H1 (cell line): Measurements from ENCODE around the gene LAMA3. TPM values are rescaled to one million over a fixed set of nuclear protein-coding genes. Genes with fewer than 3 reads are reported as not detected.

ENCODE experiments used
- CTCF ChIA-PET: fragments of 300-600 bp; sonication (Branson Sonifier 250); formaldehyde crosslinking; loops from one replicate; lab custom pipeline; 2021; ENCODE audit not compliant: partially characterized antibody; lab: Charles Lee
- POLR2A ChIA-PET: fragments of 300-600 bp; sonication (Branson Sonifier 250); formaldehyde crosslinking; loops from one replicate; lab custom pipeline; 2021; ENCODE audit warnings: inconsistent platforms; ENCODE audit not compliant: partially characterized antibody; lab: Charles Lee
- DNase-seq, 2 experiments: peaks; one replicate each; pipeline versions ENCODE4 v3.0.0 to v3.0.0-alpha.2; 2010 to 2022; ENCODE audit warnings: low spot score in 2 of 2, low read depth in 1 of 2, mixed read lengths in 1 of 2
- FAIRE-seq: peaks from 2 replicates; lab custom pipeline; 2011; peaks lifted over from hg19 to GRCh38; lab: Jason Lieb, UNC
- H2AFZ ChIP-seq: 2 replicates; pipeline ENCODE4 v1.8.1; 2012; ENCODE audit warnings: low read length, inconsistent platforms
- H2AK5ac ChIP-seq: 2 replicates; pipeline ENCODE4 v1.6.1; 2013; ENCODE audit warnings: low read depth, low read length
- H2BK120ac ChIP-seq: replicated peaks from 2 replicates; pipeline ENCODE3; 2013; ENCODE audit warnings: low read depth, low read length, inconsistent platforms
- H2BK12ac ChIP-seq: 2 replicates; pipeline ENCODE4 v1.6.1; 2013; ENCODE audit warnings: low read depth, low read length
- H2BK15ac ChIP-seq: 2 replicates; pipeline ENCODE4 v1.6.1; 2013; ENCODE audit warnings: low read length
- H2BK20ac ChIP-seq: 2 replicates; pipeline ENCODE4 v1.6.1; 2013; ENCODE audit warnings: low read length
- H2BK5ac ChIP-seq: 2 replicates; pipeline ENCODE4 v1.6.1; 2013; ENCODE audit warnings: low read depth, low read length
- H3K14ac ChIP-seq: 2 replicates; pipeline ENCODE4 v1.6.1; 2013; ENCODE audit warnings: inconsistent platforms; ENCODE audit not compliant: insufficient read length
- H3K18ac ChIP-seq: 2 replicates; pipeline ENCODE4 v1.6.1; 2013; ENCODE audit warnings: low read length; ENCODE audit errors: extremely low read depth
- H3K23ac ChIP-seq: 2 replicates; pipeline ENCODE4 v1.6.1; 2013; ENCODE audit warnings: inconsistent platforms; ENCODE audit not compliant: insufficient read length
- H3K23me2 ChIP-seq: 2 replicates; pipeline ENCODE4 v1.6.1; 2013; ENCODE audit warnings: low read depth, low read length
- H3K27ac ChIP-seq: 2 replicates; pipeline ENCODE4 v1.6.1; 2011; ENCODE audit warnings: low read depth, low read length, inconsistent platforms
- H3K27me3 ChIP-seq, 4 experiments: replicated peaks in 1 of 4; 1 replicate in 1 of 4; 2 replicates in 3 of 4; pipeline versions ENCODE4 v1.6.1 to v1.8.1; 2011 to 2013; ENCODE audit warnings: low read length in 3 of 4, mild to moderate bottlenecking in 3 of 4, inconsistent platforms in 2 of 4, mixed read lengths in 2 of 4, moderate library complexity in 1 of 4; ENCODE audit not compliant: control insufficient read depth in 3 of 4, insufficient read depth in 3 of 4; ENCODE audit errors: extremely low read depth in 1 of 4
- H3K36me3 ChIP-seq, 4 experiments: 2 replicates each; pipeline versions ENCODE4 v1.6.1 to v1.8.1; 2011 to 2013; ENCODE audit warnings: mild to moderate bottlenecking in 4 of 4, low read length in 3 of 4, moderate library complexity in 2 of 4, control low read depth in 1 of 4, inconsistent platforms in 1 of 4; ENCODE audit not compliant: insufficient read depth in 4 of 4, control insufficient read depth in 2 of 4
- H3K4ac ChIP-seq: replicated peaks from 2 replicates; pipeline ENCODE3; 2013; ENCODE audit warnings: low read length, low read depth, mixed read lengths, inconsistent platforms; ENCODE audit not compliant: insufficient read length
- H3K4me1 ChIP-seq, 4 experiments: replicated peaks in 1 of 4; 1 replicate in 1 of 4; 2 replicates in 3 of 4; pipeline versions ENCODE4 v1.6.1 to v1.8.1; 2011 to 2013; ENCODE audit warnings: low read length in 3 of 4, inconsistent platforms in 2 of 4, mixed read lengths in 1 of 4; ENCODE audit not compliant: insufficient read depth in 4 of 4, control insufficient read depth in 3 of 4
- H3K4me2 ChIP-seq, 2 experiments: 2 replicates each; pipeline versions ENCODE4 v1.6.1 to v1.8.1; 2011 to 2013; ENCODE audit warnings: low read depth in 2 of 2, low read length in 2 of 2, control low read depth in 1 of 2, inconsistent platforms in 1 of 2, mild to moderate bottlenecking in 1 of 2; ENCODE audit not compliant: insufficient read depth in 1 of 2
- H3K4me3 ChIP-seq, 4 experiments: fragments of 200-600, 300-600 bp in 1 of 4; sonication (generic), shearing (Covaris generic), sonication (Bioruptor Twin) in 1 of 4; 2 replicates each; pipeline versions ENCODE4 v1.5.1 to v1.8.1; 2011 to 2016; ENCODE audit warnings: low read length in 4 of 4, low read depth in 3 of 4, control low read depth in 2 of 4, inconsistent platforms in 2 of 4, mild to moderate bottlenecking in 2 of 4, mixed read lengths in 1 of 4, moderate library complexity in 1 of 4; ENCODE audit not compliant: insufficient read depth in 2 of 4; ENCODE audit errors: extremely low read depth in 1 of 4
- H3K56ac ChIP-seq: replicated peaks from 2 replicates; pipeline ENCODE3; 2013; ENCODE audit warnings: low read depth, mild to moderate bottlenecking, mixed read lengths, low read length, inconsistent platforms; ENCODE audit not compliant: insufficient read length
- H3K79me1 ChIP-seq: 2 replicates; pipeline ENCODE4 v1.6.1; 2013; ENCODE audit warnings: low read depth, low read length, control low read depth
- H3K79me2 ChIP-seq, 2 experiments: 2 replicates each; pipeline versions ENCODE4 v1.6.1 to v1.8.1; 2012 to 2013; ENCODE audit warnings: low read length in 2 of 2, mild to moderate bottlenecking in 2 of 2, inconsistent platforms in 1 of 2; ENCODE audit not compliant: insufficient read depth in 2 of 2, control insufficient read depth in 1 of 2
- H3K9ac ChIP-seq, 4 experiments: replicated peaks in 1 of 4; 1 replicate in 1 of 4; 2 replicates in 3 of 4; pipeline versions ENCODE4 v1.6.1 to v1.8.1; 2011 to 2013; ENCODE audit warnings: low read depth in 3 of 4, low read length in 3 of 4, control low read depth in 2 of 4, mild to moderate bottlenecking in 2 of 4, moderate library complexity in 2 of 4, inconsistent platforms in 1 of 4; ENCODE audit errors: extremely low read depth in 1 of 4
- H3K9me3 ChIP-seq, 2 experiments: 2 replicates each; pipeline versions ENCODE4 v1.6.1 to v1.8.1; 2012 to 2013; ENCODE audit warnings: mild to moderate bottlenecking in 2 of 2, moderate library complexity in 2 of 2, control low read depth in 1 of 2, inconsistent platforms in 1 of 2, low read depth in 1 of 2, low read length in 1 of 2, mixed read lengths in 1 of 2; ENCODE audit not compliant: insufficient read depth in 2 of 2
- H4K20me1 ChIP-seq, 2 experiments: replicated peaks in 1 of 2; 2 replicates each; pipeline versions ENCODE3 to v1.8.1; 2011 to 2013; ENCODE audit warnings: inconsistent platforms in 2 of 2, low read length in 2 of 2, mild to moderate bottlenecking in 1 of 2; ENCODE audit not compliant: insufficient read depth in 2 of 2, control insufficient read depth in 1 of 2
- H4K5ac ChIP-seq: 2 replicates; pipeline ENCODE4 v1.6.1; 2013; ENCODE audit warnings: low read length, low read depth, mixed read lengths, inconsistent platforms; ENCODE audit not compliant: insufficient read length
- H4K8ac ChIP-seq: 2 replicates; pipeline ENCODE4 v1.8.0; 2013; ENCODE audit warnings: mild to moderate bottlenecking, moderate library complexity, low read length, inconsistent platforms; ENCODE audit not compliant: insufficient read depth; ENCODE audit errors: extremely low read depth
- H4K91ac ChIP-seq: replicated peaks from 2 replicates; pipeline ENCODE3; 2013; ENCODE audit warnings: low read length, mixed read lengths, inconsistent platforms; ENCODE audit not compliant: insufficient read length
- EZH2 ChIP-seq: fragments of 200-600 bp; sonication (generic); IDR thresholded peaks from 2 replicates; pipeline ENCODE4 v1.7.1; 2012; ENCODE audit warnings: low read depth, mild to moderate bottlenecking, moderate library complexity, low read length, inconsistent platforms; ENCODE audit not compliant: severe bottlenecking
- GTF2F1 ChIP-seq: IDR thresholded peaks from 2 replicates; pipeline ENCODE4 v1.6.1; 2012; ENCODE audit warnings: low read depth, low read length, improper control_type of control experiment, borderline replicate concordance
- HDAC2 ChIP-seq, 2 experiments: fragments of 300-600 bp in 1 of 2; sonication (generic) in 1 of 2; IDR thresholded peaks; 2 replicates each; pipeline ENCODE4 v1.6.1; 2011 to 2012; ENCODE audit warnings: low read depth in 2 of 2, low read length in 2 of 2, mild to moderate bottlenecking in 2 of 2, moderate library complexity in 2 of 2, borderline replicate concordance in 1 of 2, inconsistent platforms in 1 of 2
- JUN ChIP-seq: IDR thresholded peaks from 2 replicates; pipeline ENCODE4 v1.6.1; 2011; ENCODE audit warnings: low read depth, mild to moderate bottlenecking, improper control_type of control experiment, low read length
- NANOG ChIP-seq: IDR thresholded peaks from 2 replicates; pipeline ENCODE4 v1.6.1; 2011; ENCODE audit warnings: low read length, low read depth, mild to moderate bottlenecking, inconsistent platforms; ENCODE audit not compliant: insufficient read depth, poor library complexity, severe bottlenecking
- TAF7 ChIP-seq: optimal IDR thresholded peaks from 2 replicates; pipeline ENCODE3; 2011; ENCODE audit warnings: low read depth, mild to moderate bottlenecking, inconsistent platforms, low read length, moderate library complexity, borderline replicate concordance
- TEAD4 ChIP-seq: IDR thresholded peaks from 2 replicates; pipeline ENCODE4 v1.6.1; 2012; ENCODE audit warnings: low read depth, low read length, inconsistent platforms, mixed read lengths
- WGBS, 2 experiments: shearing (Covaris generic) in 1 of 2; methylation state at CpG; one replicate each; pipeline versions ENCODE4 v1.1.6 to v1.1.7; 2013 to 2015; ENCODE audit warnings: low lambda C conversion rate in 2 of 2, mixed read lengths in 2 of 2, inconsistent platforms in 1 of 2, low coverage in 1 of 2, missing lambda C conversion rate in 1 of 2; ENCODE audit not compliant: insufficient replicate concordance in 2 of 2, insufficient coverage in 1 of 2, insufficient read length in 1 of 2; ENCODE audit errors: extremely low coverage in 1 of 2, missing lambda C conversion rate in 1 of 2; 5-methylcytosine and 5-hydroxymethylcytosine counted together
- polyA plus RNA-seq, 7 experiments: library from polyadenylated mRNA; depleted of rRNA in 3 of 7; stranded (reverse) in 5 of 7; unstranded in 2 of 7; fragments of >200 nt in 5 of 7; fragments of 200-250 nt in 2 of 7; gene quantifications; 1 replicate in 5 of 7; 2 replicates in 1 of 7; 4 replicates in 1 of 7; pipeline versions ENCODE4 v1.2.1 to v1.2.3, GENCODE V29; 2011 to 2013; ENCODE audit warnings: missing spikeins in 2 of 7, mixed read lengths in 2 of 7
- total RNA-seq: library from RNA; stranded (reverse); fragmentation: NEBNext Ultra II Directional; extraction: Animal tissue kit (Norgen Biotek cat#: 25700); gene quantifications from 2 replicates; pipeline ENCODE4 v1.2.1, GENCODE V29; 2021
- TF ChIP-seq, protein P1 (sequence below): IDR thresholded peaks from 2 replicates; pipeline ENCODE4 v1.6.1; 2012; ENCODE audit warnings: inconsistent platforms

LAMA3 gene
- total and polyA plus RNA-seq, 2 of the 8 experiments (the other 6 are each of a cell fraction or from before 2014, with no cell fraction given), result 0.76 to 5.0 TPM

- Histone ChIP-seq H2AFZ (no peak overlapping the region), H2AK5ac (0 out of 2 replicates have a peak overlapping the region, but pooled peaks have one; percentile 58), H3K23ac (no peak overlapping the region), H3K4ac (no peak overlapping the region), H3K18ac (no peak overlapping the region), H3K4me1 (peaks cover 0 to 2% (median 1%) of the 10 kb centered on the region in 4 experiments; a peak in 4 of 7 replicates), H3K4me3 (no peak overlapping the region), H4K5ac (no peak overlapping the region), H3K56ac (no peak overlapping the region), H3K4me2 (no peak overlapping the region), H3K27me3 (no peaks in the 10 kb centered on the region), H2BK120ac (no peak overlapping the region), H3K14ac (no peak overlapping the region), H3K27ac (no peak overlapping the region), H4K8ac (no peak overlapping the region), H3K9ac (no peak overlapping the region), H4K20me1 (no peaks in the 10 kb centered on the region), H3K9me3 (no peaks in the 10 kb centered on the region), H2BK20ac (no peak overlapping the region), H3K79me1 (no peaks in the 10 kb centered on the region), H3K23me2 (no peaks in the 10 kb centered on the region; the same call in 1 of the 2 replicates), H3K79me2 (no peaks in the 10 kb centered on the region), H2BK15ac (no peak overlapping the region), H2BK12ac (no peak overlapping the region), H3K36me3 (no peaks in the 10 kb centered on the region), H4K91ac (no peak overlapping the region), H2BK5ac (no peak overlapping the region)
- ChIA-PET CTCF (interaction anchor here (1.3 kb wide), 1 partner anchor 18 kb away, joined by 3 read pairs; no protein-coding TSS in a partner anchor), POLR2A (interaction anchor here (0.6 kb wide), 1 partner anchor 199 kb away, joined by 3 read pairs; no protein-coding TSS in a partner anchor)
- FAIRE-seq (no peak), DNase-seq (no peak)
- TF ChIP-seq TEAD4, result no peak
- no peak for TF ChIP-seq TAF7
- TF ChIP-seq GTF2F1, result no peak
- TF ChIP-seq HDAC2 (IDR thresholded peaks at IDR 0.05; ENCODE audit: borderline replicate concordance in 1 of 2, low read depth in 2 of 2, low read length in 2 of 2), result no peak
- no peak for TF ChIP-seq NANOG
- no peak for TF ChIP-seq EZH2
- TF ChIP-seq, protein P1, sequence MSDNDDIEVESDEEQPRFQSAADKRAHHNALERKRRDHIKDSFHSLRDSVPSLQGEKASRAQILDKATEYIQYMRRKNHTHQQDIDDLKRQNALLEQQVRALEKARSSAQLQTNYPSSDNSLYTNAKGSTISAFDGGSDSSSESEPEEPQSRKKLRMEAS, result no peak
- no peak for TF ChIP-seq JUN
- 92% methylated on average over 7 of the region's 7 CpGs; no CpG with 5 or more reads in 1 of the 2 experiments for WGBS, 2 experiments
Observed at GRCh38 chr18:23879544-23879943, 190.3 kb downstream of the LAMA3 start.
